ENCODE data around the gene GIPC2. TPM values are rescaled to one million over a fixed set of nuclear protein-coding genes. Genes with fewer than 3 reads are reported as not detected.
A peak's percentile ranks its signal among the peaks of the same experiment; 100 is the strongest.

GIPC2 gene
- total and polyA plus RNA-seq, 2 donors (not counting 1 experiment from before 2014, with no cell fraction given), result not detected

GRCh38 chr1:78005755-78006154 lies 40.0 kb upstream of the GIPC2 start:
- Histone ChIP-seq H3K4me3 (ENCODE audit: control extremely low read depth in 1 of 5, extremely low read depth in 1 of 5, insufficient read depth in 1 of 5, low read depth in 2 of 5, low read length in 4 of 5) (peak overlapping the region; percentile 55 to 95 (median 66)), H2AFZ (ENCODE audit: insufficient read depth, low read depth, low read length, poor library complexity, severe bottlenecking) (peak overlapping the region; percentile 69), H3K79me2 (ENCODE audit: control insufficient read depth, insufficient read depth, low read length) (peaks cover 16% of the 10 kb centered on the region), H3K4me1 (ENCODE audit: control insufficient read depth in 2 of 2, insufficient read depth in 2 of 2, low read length in 2 of 2) (peaks cover 0 to 20% of the 10 kb centered on the region in 2 donors), H3K4me2 (replicated peaks; ENCODE audit: low read depth, low read length, poor library complexity, severe bottlenecking) (peak overlapping the region; percentile 71), H4K20me1 (ENCODE audit: control insufficient read depth, insufficient read depth, low read length, poor library complexity, severe bottlenecking) (no peaks in the 10 kb centered on the region), H3K27ac (ENCODE audit: low read length in 2 of 2) (peak overlapping the region in 1 of 2 donors; percentile 98), H3K9me3 (ENCODE audit: control extremely low read depth in 1 of 3, control insufficient read depth in 2 of 3, insufficient read depth in 1 of 3, low read length in 2 of 3) (no peaks in the 10 kb centered on the region), H3K9ac (ENCODE audit: low read length) (peak overlapping the region; percentile 81), H3K36me3 (replicated peaks in 1 of 2; ENCODE audit: control extremely low read depth in 1 of 2, control insufficient read depth in 1 of 2, extremely low read depth in 1 of 2, insufficient read depth in 2 of 2, low read length in 1 of 2) (no peaks in the 10 kb centered on the region), H3K27me3 (replicated peaks in 1 of 4; ENCODE audit: control extremely low read depth in 1 of 4, control insufficient read depth in 3 of 4, insufficient read depth in 4 of 4, low read length in 3 of 4) (no peaks in the 10 kb centered on the region)
- H3K27me3 Mint-ChIP-seq, result no peaks in the 10 kb centered on the region
- ChIA-PET POLR2A (interaction anchor here (1.4 to 2.8 kb wide), 2 partner anchors 27 to 30 kb away, joined by 3 to 19 read pairs; partner anchors contain the start of gene FUBP1), CTCF (interaction anchor here (1.1 to 2.2 kb wide), 4 partner anchors 11 to 109 kb away, joined by 3 to 18 read pairs (median 10); partner anchors contain the start of gene FUBP1)
- ATAC-seq (ENCODE audit: low read depth) (no peak), DNase-seq (peak; percentile 13)
- H3K27ac Mint-ChIP-seq, result no peak overlapping the region
- no CpG with 5 or more reads among the region's 1 CpG for WGBS (ENCODE audit: insufficient coverage)
- no peaks in the 10 kb centered on the region for H3K9me3 Mint-ChIP-seq (ENCODE audit: insufficient read depth)
- TF ChIP-seq CTCF (IDR thresholded peaks at IDR 0.05) (no peak), EZH2 (IDR thresholded peaks at IDR 0.05; ENCODE audit: borderline replicate concordance, insufficient read depth, low read depth, low read length, poor library complexity, severe bottlenecking) (no peak)
- H3K4me3 Mint-ChIP-seq, result peak overlapping the region; percentile 85
- H3K4me1 Mint-ChIP-seq, result peaks cover 44% of the 10 kb centered on the region
- intact Hi-C loops (cut with micrococcal nuclease), result loop anchor here (1.0 kb wide), 1 partner anchor 246 kb away; the partner anchor contains the start of gene USP33

GRCh38 chr1:78006521-78006920 lies 39.2 kb upstream of the GIPC2 start:
- POLR2A ChIA-PET, result no interaction called here
- Mint-ChIP-seq H3K27ac (no peak overlapping the region), H3K4me3 (no peak overlapping the region), H3K9me3 (ENCODE audit: insufficient read depth) (no peaks in the 10 kb centered on the region), H3K4me1 (peaks cover 46% of the 10 kb centered on the region), H3K27me3 (no peaks in the 10 kb centered on the region)
- Histone ChIP-seq H3K9ac (ENCODE audit: low read length) (no peak overlapping the region), H3K79me2 (ENCODE audit: control insufficient read depth, insufficient read depth, low read length) (peaks cover 16% of the 10 kb centered on the region), H3K27me3 (replicated peaks in 1 of 4; ENCODE audit: control extremely low read depth in 1 of 4, control insufficient read depth in 3 of 4, insufficient read depth in 4 of 4, low read length in 3 of 4) (no peaks in the 10 kb centered on the region), H4K20me1 (ENCODE audit: control insufficient read depth, insufficient read depth, low read length, poor library complexity, severe bottlenecking) (no peaks in the 10 kb centered on the region), H3K9me3 (ENCODE audit: control extremely low read depth in 1 of 3, control insufficient read depth in 2 of 3, insufficient read depth in 1 of 3, low read length in 2 of 3) (no peaks in the 10 kb centered on the region), H2AFZ (ENCODE audit: insufficient read depth, low read depth, low read length, poor library complexity, severe bottlenecking) (no peak overlapping the region), H3K4me3 (ENCODE audit: control extremely low read depth in 1 of 5, extremely low read depth in 1 of 5, insufficient read depth in 1 of 5, low read depth in 2 of 5, low read length in 4 of 5) (no peak overlapping the region), H3K36me3 (replicated peaks in 1 of 2; ENCODE audit: control extremely low read depth in 1 of 2, control insufficient read depth in 1 of 2, extremely low read depth in 1 of 2, insufficient read depth in 2 of 2, low read length in 1 of 2) (no peaks in the 10 kb centered on the region), H3K4me2 (replicated peaks; ENCODE audit: low read depth, low read length, poor library complexity, severe bottlenecking) (peak overlapping the region; percentile 71), H3K4me1 (ENCODE audit: control insufficient read depth in 2 of 2, insufficient read depth in 2 of 2, low read length in 2 of 2) (peaks cover 0 to 20% of the 10 kb centered on the region in 2 donors), H3K27ac (ENCODE audit: low read length in 2 of 2) (no peak overlapping the region)
- ATAC-seq (ENCODE audit: low read depth), result no peak
- DNase-seq, result no peak
- CTCF ChIA-PET, result interaction anchor here (0.5 kb wide), 1 partner anchor 165 kb away, joined by 3 read pairs; no protein-coding TSS in a partner anchor
- no peak for TF ChIP-seq EZH2 (IDR thresholded peaks at IDR 0.05; ENCODE audit: borderline replicate concordance, insufficient read depth, low read depth, low read length, poor library complexity, severe bottlenecking)
- TF ChIP-seq CTCF (IDR thresholded peaks at IDR 0.05), result no peak
- intact Hi-C loops (cut with micrococcal nuclease), result no loop called here

All from B cell (primary cell).